Measurements from ENCODE around the gene RYR3.

DNA sequence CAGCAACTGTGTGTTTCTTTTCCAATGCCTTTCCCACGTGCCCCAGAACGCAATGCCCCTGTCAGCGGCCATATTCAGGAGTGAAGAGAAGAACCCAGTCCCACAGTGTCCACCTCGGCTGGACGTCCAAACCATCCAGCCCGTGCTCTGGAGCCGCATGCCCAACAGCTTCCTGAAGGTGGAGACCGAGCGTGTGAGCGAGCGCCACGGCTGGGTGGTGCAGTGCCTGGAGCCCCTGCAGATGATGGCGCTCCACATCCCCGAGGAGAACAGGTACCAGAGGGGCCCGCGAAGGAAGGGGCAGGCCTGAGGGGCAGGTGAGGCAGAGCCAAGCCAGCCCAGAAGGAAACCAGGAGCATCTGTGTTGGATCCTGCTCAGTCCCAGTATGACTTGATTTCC is 349.4 kb downstream of the RYR3 start:
- TF ChIP-seq, protein P1, sequence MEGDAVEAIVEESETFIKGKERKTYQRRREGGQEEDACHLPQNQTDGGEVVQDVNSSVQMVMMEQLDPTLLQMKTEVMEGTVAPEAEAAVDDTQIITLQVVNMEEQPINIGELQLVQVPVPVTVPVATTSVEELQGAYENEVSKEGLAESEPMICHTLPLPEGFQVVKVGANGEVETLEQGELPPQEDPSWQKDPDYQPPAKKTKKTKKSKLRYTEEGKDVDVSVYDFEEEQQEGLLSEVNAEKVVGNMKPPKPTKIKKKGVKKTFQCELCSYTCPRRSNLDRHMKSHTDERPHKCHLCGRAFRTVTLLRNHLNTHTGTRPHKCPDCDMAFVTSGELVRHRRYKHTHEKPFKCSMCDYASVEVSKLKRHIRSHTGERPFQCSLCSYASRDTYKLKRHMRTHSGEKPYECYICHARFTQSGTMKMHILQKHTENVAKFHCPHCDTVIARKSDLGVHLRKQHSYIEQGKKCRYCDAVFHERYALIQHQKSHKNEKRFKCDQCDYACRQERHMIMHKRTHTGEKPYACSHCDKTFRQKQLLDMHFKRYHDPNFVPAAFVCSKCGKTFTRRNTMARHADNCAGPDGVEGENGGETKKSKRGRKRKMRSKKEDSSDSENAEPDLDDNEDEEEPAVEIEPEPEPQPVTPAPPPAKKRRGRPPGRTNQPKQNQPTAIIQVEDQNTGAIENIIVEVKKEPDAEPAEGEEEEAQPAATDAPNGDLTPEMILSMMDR (optimal IDR thresholded peaks at IDR 0.05 in 1 of 3, IDR thresholded peaks at IDR 0.05 in 1 of 3, conservative IDR thresholded peaks at IDR 0.05 in 1 of 3; ENCODE audit: extremely low read depth in 1 of 3, insufficient read depth in 2 of 3, low read length in 3 of 3) = no peak
- no peak for TF ChIP-seq EZH2 (IDR thresholded peaks at IDR 0.05; ENCODE audit: low read length)
